Measurements from ENCODE around the gene CCDC182.

Gene CCDC182

DNA sequence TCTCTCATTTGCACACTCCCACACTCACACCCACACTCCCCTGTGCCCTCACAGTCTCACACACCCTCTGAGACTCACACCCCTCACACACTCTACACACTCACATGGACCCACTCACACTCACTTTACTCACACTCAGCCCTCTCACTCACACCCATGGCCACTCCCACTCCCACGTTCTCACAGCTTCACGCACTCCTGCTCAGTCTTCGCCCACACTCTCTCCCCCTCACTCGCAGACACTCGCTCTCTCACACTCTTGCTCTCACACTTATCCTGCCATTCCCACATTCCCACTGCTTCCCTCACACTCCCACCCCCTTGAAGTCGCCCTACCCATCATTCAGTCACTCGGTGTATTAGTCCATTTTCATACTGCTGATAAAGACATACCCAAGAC, 47.9 kb downstream of the CCDC182 start:
- Mint-ChIP-seq H3K4me1 (ENCODE audit: low read depth in 2 of 2) (peaks cover 11 to 21% of the 10 kb centered on the region in 2 donors), H3K27me3 (no peaks in the 10 kb centered on the region), H3K27ac (no peak overlapping the region), H3K36me3 (ENCODE audit: insufficient read depth) (peaks cover 5% of the 10 kb centered on the region), H3K9me3 (peaks cover 1 to 8% of the 10 kb centered on the region in 2 donors), H3K4me3 (no peak overlapping the region)
- DNase-seq = no peak
- ATAC-seq (replicated peaks) = no peak

- Mint-ChIP-seq H3K4me1 (ENCODE audit: low read depth in 2 of 2) (peaks cover 11 to 21% of the 10 kb centered on the region in 2 donors), H3K9me3 (peaks cover 1 to 8% of the 10 kb centered on the region in 2 donors), H3K36me3 (ENCODE audit: insufficient read depth) (peaks cover 5% of the 10 kb centered on the region), H3K27me3 (no peaks in the 10 kb centered on the region), H3K4me3 (no peak overlapping the region), H3K27ac (peak overlapping the region in 1 of 2 donors; percentile 47)
- DNase-seq = no peak
- ATAC-seq (replicated peaks) = no peak
These were observed 49.0 kb downstream of the CCDC182 start for GRCh38 chr17:57696050-57696449.

Data from effector memory CD8-positive, alpha-beta T cell (primary cell).